ENCODE measurements around the gene HCN2. TPM values are rescaled to one million over a fixed set of nuclear protein-coding genes. Genes with fewer than 3 reads are reported as not detected.

Gene HCN2
- total RNA-seq, 1 donor from 2014 or later: 0.25 TPM

GRCh38 chr19:615619-616018, 25.9 kb downstream of the HCN2 start:
- H3K9me3 ChIP-seq: no peaks in the 10 kb centered on the region
- H3K27ac ChIP-seq: no peak overlapping the region
- TF ChIP-seq POLR2AphosphoS5 (IDR thresholded peaks at IDR 0.05; ENCODE audit: insufficient read depth in 1 of 2, low read depth in 1 of 2): no peak
- no peak for TF ChIP-seq CTCF (IDR thresholded peaks at IDR 0.05)
- no peak for TF ChIP-seq POLR2A (IDR thresholded peaks at IDR 0.05)
- peaks cover 0 to 34% of the 10 kb centered on the region in 2 donors for H3K36me3 ChIP-seq
- intact Hi-C loops (cut with DNase I): no loop called here
- DNase-seq (ENCODE audit: extremely low spot score in 2 of 2): no peak
- H3K27me3 ChIP-seq: no peaks in the 10 kb centered on the region
- H3K4me3 ChIP-seq: no peak overlapping the region
- peaks cover 10% of the 10 kb centered on the region for H3K4me1 ChIP-seq

GRCh38 chr19:616062-616700, 26.5 kb downstream of the HCN2 start:
- no peak overlapping the region for H3K27ac ChIP-seq
- H3K9me3 ChIP-seq: no peaks in the 10 kb centered on the region
- intact Hi-C loops (cut with DNase I): no loop called here
- peaks cover 4% of the 10 kb centered on the region for H3K4me1 ChIP-seq
- no peak overlapping the region for H3K4me3 ChIP-seq
- no peak for DNase-seq (ENCODE audit: extremely low spot score in 2 of 2)
- no peak for TF ChIP-seq CTCF (IDR thresholded peaks at IDR 0.05)
- no peak for TF ChIP-seq POLR2AphosphoS5 (IDR thresholded peaks at IDR 0.05; ENCODE audit: insufficient read depth in 1 of 2, low read depth in 1 of 2)
- no peak for TF ChIP-seq POLR2A (IDR thresholded peaks at IDR 0.05)
- no peaks in the 10 kb centered on the region for H3K27me3 ChIP-seq
- peaks cover 0 to 37% of the 10 kb centered on the region in 2 donors for H3K36me3 ChIP-seq

GRCh38 chr19:616747-617526, 27.3 kb downstream of the HCN2 start:
- Histone ChIP-seq H3K27ac (no peak overlapping the region), H3K36me3 (peaks cover 0 to 44% of the 10 kb centered on the region in 2 donors), H3K9me3 (no peaks in the 10 kb centered on the region), H3K4me3 (no peak overlapping the region), H3K4me1 (no peaks in the 10 kb centered on the region), H3K27me3 (no peaks in the 10 kb centered on the region)
- DNase-seq (ENCODE audit: extremely low spot score in 2 of 2): no peak
- intact Hi-C loops (cut with DNase I): no loop called here
- TF ChIP-seq CTCF (IDR thresholded peaks at IDR 0.05): no peak
- no peak for TF ChIP-seq POLR2A (IDR thresholded peaks at IDR 0.05)
- no peak for TF ChIP-seq POLR2AphosphoS5 (IDR thresholded peaks at IDR 0.05; ENCODE audit: insufficient read depth in 1 of 2, low read depth in 1 of 2)

- Histone ChIP-seq H3K36me3 (peaks cover 0 to 52% of the 10 kb centered on the region in 2 donors), H3K4me1 (no peaks in the 10 kb centered on the region), H3K9me3 (no peaks in the 10 kb centered on the region), H3K4me3 (no peak overlapping the region), H3K27me3 (no peaks in the 10 kb centered on the region), H3K27ac (no peak overlapping the region)
- no peak for DNase-seq (ENCODE audit: extremely low spot score in 2 of 2)
- intact Hi-C loops (cut with DNase I): no loop called here
- no peak for TF ChIP-seq CTCF (IDR thresholded peaks at IDR 0.05)
- TF ChIP-seq POLR2A (IDR thresholded peaks at IDR 0.05): no peak
- no peak for TF ChIP-seq POLR2AphosphoS5 (IDR thresholded peaks at IDR 0.05; ENCODE audit: insufficient read depth in 1 of 2, low read depth in 1 of 2)
These were observed 28.0 kb downstream of the HCN2 start for GRCh38 chr19:617551-618246.

Data from vagina (tissue), 2 donors.